ENCODE results near the gene LELP1. TPM values are rescaled to one million over a fixed set of nuclear protein-coding genes. Genes with fewer than 3 reads are reported as not detected.

LELP1 gene
- not detected in 2 replicates for total RNA-seq

DNA sequence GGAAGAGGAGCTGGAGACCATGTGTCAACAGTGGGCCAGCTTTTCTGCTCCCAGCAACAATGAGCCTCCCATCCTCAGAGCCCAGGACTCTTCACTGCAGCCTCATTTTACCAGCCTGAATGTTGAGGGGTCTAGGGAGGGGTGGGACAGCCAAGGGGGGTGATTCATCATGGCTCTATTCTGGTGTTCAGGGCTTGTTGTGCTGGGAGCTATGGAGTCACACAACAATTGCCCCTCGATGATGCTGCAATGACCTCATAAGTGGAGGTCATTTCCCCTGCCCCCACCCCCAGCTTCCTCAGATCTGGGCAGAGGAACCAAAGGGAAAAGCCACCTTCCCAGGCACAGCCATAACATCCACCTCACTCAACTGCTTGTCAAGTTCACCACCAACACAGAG, at the start of gene LELP1:
Gene LELP1 (plus strand): TSS at position 301 of the 400 bp plus-strand sequence. CDS start 1,278 bp downstream, outside the sequence.

DNA sequence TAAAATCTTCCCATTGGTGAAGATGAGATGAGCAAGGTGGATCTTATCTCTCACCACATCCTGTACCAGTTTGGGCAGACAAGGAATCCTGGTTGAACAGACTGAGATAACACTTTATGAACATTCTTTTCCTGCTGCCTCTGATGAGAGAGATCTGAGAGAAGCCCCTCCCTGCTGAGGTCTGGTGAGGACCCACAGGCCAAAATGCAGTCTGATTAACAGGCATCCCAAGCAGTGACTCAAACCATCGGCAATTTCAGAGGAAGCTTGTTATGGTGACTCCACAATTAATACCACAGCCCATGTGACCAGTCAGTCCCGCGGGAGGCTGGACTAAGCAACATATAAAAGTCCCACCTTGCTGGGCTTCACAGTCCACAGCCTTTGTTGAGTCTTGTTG, 14.0 kb downstream of the LELP1 start, which contains the start of gene PRR9:
Gene PRR9 (plus strand): TSS at position 373 of the 400 bp plus-strand sequence. CDS start 561 bp downstream, outside the sequence.

Other genes with a start within 250 kb of the LELP1 start
- not detected in 2 replicates for gene SPRR4, start 232.8 kb upstream of the LELP1 start, total RNA-seq
- not detected in 2 replicates for gene SPRR1A, start 219.3 kb upstream of the LELP1 start, total RNA-seq
- not detected in 2 replicates for gene SPRR3, start 201.7 kb upstream of the LELP1 start, total RNA-seq
- gene SPRR1B, start 172.2 kb upstream of the LELP1 start, total RNA-seq = not detected in 2 replicates
- not detected in 2 replicates for gene SPRR2D, start 162.3 kb upstream of the LELP1 start, total RNA-seq
- not detected in 2 replicates for gene SPRR2A, start 145.9 kb upstream of the LELP1 start, total RNA-seq
- gene SPRR2B, start 131.8 kb upstream of the LELP1 start, total RNA-seq = not detected in 2 replicates
- gene SPRR2E, start 108.9 kb upstream of the LELP1 start, total RNA-seq = not detected in 2 replicates
- not detected in 2 replicates for gene SPRR2F, start 89.9 kb upstream of the LELP1 start, total RNA-seq
- gene SPRR2G, start 52.5 kb upstream of the LELP1 start, total RNA-seq = not detected in 2 replicates
- 0.22 and 0.29 TPM in 2 replicates for gene PRR9, start 14.2 kb downstream of the LELP1 start, total RNA-seq
- not detected in 2 replicates for gene LORICRIN, start 56.3 kb downstream of the LELP1 start, total RNA-seq
- not detected in 2 replicates for gene PGLYRP3, start 109.5 kb downstream of the LELP1 start, total RNA-seq
- not detected in 2 replicates for gene PGLYRP4, start 145.4 kb downstream of the LELP1 start, total RNA-seq
- gene S100A9, start 154.4 kb downstream of the LELP1 start, total RNA-seq = not detected in 2 replicates
- gene S100A12, start 172.2 kb downstream of the LELP1 start, total RNA-seq = not detected in 2 replicates
- not detected in 2 replicates for gene S100A8, start 187.6 kb downstream of the LELP1 start, total RNA-seq
- not detected in 2 replicates for gene S100A7A, start 213.1 kb downstream of the LELP1 start, total RNA-seq

Measured in placental pericyte (primary cell).